Karpas-422 (cell line): ENCODE measurements around the gene C11orf91. TPM values are rescaled to one million over a fixed set of nuclear protein-coding genes. Genes with fewer than 3 reads are reported as not detected.

ENCODE experiments used
- DNase-seq: peaks from one replicate; pipeline ENCODE4 v3.0.0-alpha.2; 2015
- H2AFZ ChIP-seq: fragments of 200-600 bp; sonication (generic); 2 replicates; pipeline ENCODE4 v1.6.1; 2014; ENCODE audit warnings: antibody characterized with exemption, low read length, mixed read lengths
- H3K27ac ChIP-seq: fragments of 200-600 bp; sonication (generic); 2 replicates; pipeline ENCODE4 v1.5.1; 2014; ENCODE audit warnings: mild to moderate bottlenecking, low read length, moderate library complexity
- H3K27me3 ChIP-seq: fragments of 200-600 bp; sonication (generic); 2 replicates; pipeline ENCODE4 v1.6.1; 2014; ENCODE audit warnings: low read length, mixed read lengths
- H3K36me3 ChIP-seq: fragments of 200-600 bp; sonication (generic); 2 replicates; pipeline ENCODE4 v1.6.1; 2014; ENCODE audit warnings: low read length, mixed read lengths; ENCODE audit not compliant: insufficient read depth
- H3K4me1 ChIP-seq: fragments of 200-600 bp; sonication (generic); 2 replicates; pipeline ENCODE4 v1.6.1; 2014; ENCODE audit warnings: mild to moderate bottlenecking, low read length, mixed read lengths
- H3K4me2 ChIP-seq: fragments of 200-600 bp; sonication (generic); 2 replicates; pipeline ENCODE4 v1.6.1; 2014; ENCODE audit warnings: low read length, low read depth, mild to moderate bottlenecking; ENCODE audit not compliant: poor library complexity, severe bottlenecking
- H3K4me3 ChIP-seq: fragments of 200-600 bp; sonication (generic); 2 replicates; pipeline ENCODE4 v1.5.1; 2014; ENCODE audit warnings: mild to moderate bottlenecking, antibody characterized with exemption, low read length, mixed read lengths
- H3K79me2 ChIP-seq: fragments of 200-600 bp; sonication (generic); 2 replicates; pipeline ENCODE4 v1.6.1; 2014; ENCODE audit warnings: mild to moderate bottlenecking, low read length, mixed read lengths
- H3K9ac ChIP-seq: fragments of 200-600 bp; sonication (generic); 2 replicates; pipeline ENCODE4 v1.6.0; 2014; ENCODE audit warnings: low read length
- H3K9me2 ChIP-seq: fragments of 200-600 bp; sonication (generic), shearing (Covaris generic); replicated peaks from 2 replicates; pipeline ENCODE4 v1.6.0; 2014; ENCODE audit warnings: mild to moderate bottlenecking, low read length, moderate library complexity; ENCODE audit not compliant: insufficient read depth
- H3K9me3 ChIP-seq: fragments of 300-700, 200-600 bp; sonication (generic); 2 replicates; pipeline ENCODE4 v1.6.1; 2014; ENCODE audit warnings: low read length, mixed read lengths
- H4K20me1 ChIP-seq: fragments of 200-600 bp; sonication (generic); 2 replicates; pipeline ENCODE4 v1.6.1; 2014; ENCODE audit warnings: mild to moderate bottlenecking, antibody characterized with exemption, low read length, low read depth; ENCODE audit not compliant: insufficient read depth
- total RNA-seq: library from RNA; depleted of rRNA; stranded (reverse); fragments of >200 nt; shearing (Covaris generic); gene quantifications from 2 replicates; pipeline ENCODE4 v1.2.3, GENCODE V29; 2014; ENCODE audit warnings: low replicate concordance; rRNA removed

C11orf91 gene, protein sequence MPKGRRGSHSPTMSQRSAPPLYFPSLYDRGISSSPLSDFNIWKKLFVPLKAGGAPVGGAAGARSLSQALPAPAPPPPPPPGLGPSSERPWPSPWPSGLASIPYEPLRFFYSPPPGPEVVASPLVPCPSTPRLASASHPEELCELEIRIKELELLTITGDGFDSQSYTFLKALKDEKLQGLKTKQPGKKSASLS
- not detected in 2 replicates for total RNA-seq

GRCh38 chr11:33700502-33701271 is at the start of gene C11orf91:
TSS of gene C11orf91 (minus strand) at chr11:33700826. CDS start at chr11:33700740, 86 bp downstream.
- Histone ChIP-seq H3K27me3 (peaks cover 4% of the 10 kb centered on the region; the same call in 1 of the 2 replicates), H3K4me1 (peaks cover 6% of the 10 kb centered on the region), H3K9ac (0 out of 2 replicates have a peak within 1 kb of the TSS, but pooled peaks have one; percentile 28), H3K4me3 (peak within 1 kb of the TSS; percentile 45; the same call in 1 of the 2 replicates), H3K9me2 (no peaks in the 10 kb centered on the region), H2AFZ (no peak within 1 kb of the TSS), H3K4me2 (peak within 1 kb of the TSS; percentile 57), H3K36me3 (no peaks in the 10 kb centered on the region), H4K20me1 (0 out of 2 replicates have a peak, but pooled peaks cover 6% of the 10 kb centered on the region), H3K9me3 (no peaks in the 10 kb centered on the region), H3K79me2 (no peaks in the 10 kb centered on the region), H3K27ac (no peak within 1 kb of the TSS)
- peak; percentile 95 for DNase-seq

GRCh38 chr11:33747979-33748378 is 47.4 kb upstream of the C11orf91 start:
- H3K79me2 ChIP-seq: no peaks in the 10 kb centered on the region
- no peaks in the 10 kb centered on the region for H3K27me3 ChIP-seq
- peaks cover 1% of the 10 kb centered on the region for H4K20me1 ChIP-seq
- no peaks in the 10 kb centered on the region; the same call in none of the 2 replicates for H3K36me3 ChIP-seq
- no peaks in the 10 kb centered on the region for H3K9me2 ChIP-seq
- no peak overlapping the region for H3K27ac ChIP-seq
- no peak for DNase-seq
- peaks cover 17% of the 10 kb centered on the region for H3K4me1 ChIP-seq
- no peaks in the 10 kb centered on the region for H3K9me3 ChIP-seq
- H2AFZ ChIP-seq: no peak overlapping the region
- no peak overlapping the region for H3K4me2 ChIP-seq
- H3K9ac ChIP-seq: no peak overlapping the region
- no peak overlapping the region for H3K4me3 ChIP-seq

DNA sequence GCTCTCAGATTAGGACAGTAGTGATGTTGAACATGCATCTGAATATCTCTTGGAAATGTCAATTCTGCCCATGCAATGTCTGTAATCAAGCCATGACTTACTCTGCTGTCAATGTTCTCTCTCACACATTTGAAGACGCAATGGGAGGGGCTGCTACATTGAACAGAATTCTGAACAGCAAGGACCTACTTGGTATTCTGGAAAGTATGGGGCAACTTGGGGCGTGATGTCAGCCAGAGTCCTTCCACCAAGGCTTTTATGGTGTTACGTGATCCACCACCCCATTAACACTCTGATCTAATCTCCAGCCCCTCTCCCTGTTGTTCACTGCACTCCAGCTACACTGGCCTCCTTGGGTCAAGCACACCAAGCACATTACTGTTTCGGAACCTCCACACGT is 42.7 kb upstream of the C11orf91 start:
- Histone ChIP-seq H3K27me3 (no peaks in the 10 kb centered on the region), H3K9me3 (no peaks in the 10 kb centered on the region), H3K79me2 (no peaks in the 10 kb centered on the region), H3K9ac (no peak overlapping the region), H3K4me1 (peaks cover 11% of the 10 kb centered on the region), H3K4me3 (no peak overlapping the region), H2AFZ (no peak overlapping the region), H4K20me1 (peaks cover 4% of the 10 kb centered on the region; the same call in 1 of the 2 replicates), H3K27ac (no peak overlapping the region), H3K36me3 (no peaks in the 10 kb centered on the region), H3K9me2 (no peaks in the 10 kb centered on the region), H3K4me2 (no peak overlapping the region)
- DNase-seq: no peak

DNA sequence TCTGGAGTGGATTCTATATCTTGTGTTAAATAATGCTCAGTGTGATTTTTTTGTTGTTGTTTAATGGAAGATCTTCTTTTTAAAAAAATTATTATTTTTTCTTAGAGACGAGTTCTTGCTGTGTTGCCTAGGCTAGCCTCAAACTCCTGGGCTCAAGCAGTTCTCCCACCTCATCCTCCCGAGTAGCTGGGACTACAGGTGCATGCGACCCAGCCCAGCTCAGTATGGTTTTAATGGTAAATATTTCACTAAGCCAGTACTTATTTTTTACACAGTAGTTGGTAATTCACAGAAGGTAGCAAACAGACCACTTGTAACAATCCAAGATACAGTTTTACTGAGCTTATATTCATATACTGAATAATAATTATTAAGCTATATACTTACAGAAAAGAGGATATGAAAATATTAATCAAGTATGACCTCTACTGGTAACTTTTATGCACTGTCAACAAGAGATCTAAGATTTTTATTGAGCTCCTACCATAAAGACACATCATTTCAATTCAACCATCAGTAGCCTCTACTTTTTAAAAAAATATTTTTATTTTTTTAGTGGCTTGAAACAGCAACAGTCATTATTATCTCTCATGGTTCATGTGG is 41.7 kb upstream of the C11orf91 start:
- H3K4me3 ChIP-seq: no peak overlapping the region
- H2AFZ ChIP-seq: no peak overlapping the region
- no peak overlapping the region for H3K9ac ChIP-seq
- no peaks in the 10 kb centered on the region for H3K9me2 ChIP-seq
- DNase-seq: peak; percentile 57
- H3K79me2 ChIP-seq: no peaks in the 10 kb centered on the region
- H3K9me3 ChIP-seq: no peaks in the 10 kb centered on the region
- H4K20me1 ChIP-seq: peaks cover 4% of the 10 kb centered on the region; the same call in 1 of the 2 replicates
- H3K4me1 ChIP-seq: peaks cover 11% of the 10 kb centered on the region
- no peaks in the 10 kb centered on the region for H3K36me3 ChIP-seq
- no peaks in the 10 kb centered on the region for H3K27me3 ChIP-seq
- no peak overlapping the region for H3K4me2 ChIP-seq
- H3K27ac ChIP-seq: no peak overlapping the region

- Histone ChIP-seq H3K9me3 (no peaks in the 10 kb centered on the region), H3K36me3 (no peaks in the 10 kb centered on the region), H4K20me1 (peaks cover 4% of the 10 kb centered on the region; the same call in 1 of the 2 replicates), H3K9ac (no peak overlapping the region), H2AFZ (no peak overlapping the region), H3K4me1 (peaks cover 6% of the 10 kb centered on the region), H3K4me3 (no peak overlapping the region), H3K27ac (no peak overlapping the region), H3K4me2 (no peak overlapping the region), H3K9me2 (no peaks in the 10 kb centered on the region), H3K79me2 (no peaks in the 10 kb centered on the region), H3K27me3 (no peaks in the 10 kb centered on the region)
- DNase-seq: no peak
Observed at GRCh38 chr11:33741806-33742205, 41.2 kb upstream of the C11orf91 start.

- Histone ChIP-seq H3K27ac (no peak overlapping the region), H3K9ac (no peak overlapping the region), H3K4me3 (no peak overlapping the region), H3K27me3 (no peaks in the 10 kb centered on the region), H3K9me3 (no peaks in the 10 kb centered on the region), H3K4me1 (peaks cover 33% of the 10 kb centered on the region), H3K4me2 (no peak overlapping the region), H4K20me1 (0 out of 2 replicates have a peak, but pooled peaks cover 9% of the 10 kb centered on the region), H3K9me2 (no peaks in the 10 kb centered on the region), H2AFZ (no peak overlapping the region), H3K79me2 (no peaks in the 10 kb centered on the region), H3K36me3 (no peaks in the 10 kb centered on the region)
- no peak for DNase-seq
Observed at GRCh38 chr11:33737362-33737821, 36.8 kb upstream of the C11orf91 start.

DNA sequence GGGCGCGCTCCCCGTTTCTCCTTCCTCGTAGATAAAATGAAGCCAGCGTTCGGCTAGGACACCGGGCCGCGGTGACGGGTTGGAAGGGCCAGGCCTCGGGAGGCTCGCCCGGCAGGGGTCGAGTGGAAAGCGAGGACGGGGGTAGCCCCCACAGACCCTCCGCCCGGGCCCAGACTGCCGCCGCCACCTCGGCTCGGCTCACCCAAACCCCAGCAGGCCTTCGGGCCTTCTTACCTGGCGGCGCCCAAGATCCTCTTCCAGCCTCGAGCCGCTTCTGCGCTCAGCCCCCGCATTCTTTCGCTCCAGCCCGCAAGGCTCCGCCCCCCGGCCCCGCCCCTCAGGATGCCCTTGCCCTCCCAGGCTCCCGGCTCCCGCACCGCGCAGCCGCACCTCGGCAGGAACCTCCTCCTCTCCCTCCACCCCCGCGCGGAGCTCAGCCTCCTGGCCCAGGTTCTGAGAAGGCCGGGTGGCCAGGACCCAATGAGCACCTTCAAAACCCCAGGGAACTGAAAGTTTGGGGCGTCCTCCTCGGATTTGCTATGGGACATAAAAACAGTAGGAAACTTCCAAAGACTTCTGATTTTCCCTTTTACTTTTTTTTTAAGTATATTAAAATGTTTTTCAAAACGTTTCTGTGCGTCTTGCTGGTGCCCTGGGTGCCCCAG is 35.7 kb upstream of the C11orf91 start, which contains the start of gene CD59:
TSS of gene CD59 (minus strand) at position 276 of the 665 bp plus-strand sequence. CDS start 13,978 bp downstream, outside the sequence.
- Histone ChIP-seq H2AFZ (peak within 1 kb of the TSS; percentile 76), H3K36me3 (no peaks in the 10 kb centered on the region), H3K4me1 (peaks cover 44% of the 10 kb centered on the region), H3K27ac (no peak within 1 kb of the TSS), H3K79me2 (no peaks in the 10 kb centered on the region), H3K4me2 (peak within 1 kb of the TSS; percentile 92), H3K4me3 (peak within 1 kb of the TSS; percentile 75), H3K27me3 (no peaks in the 10 kb centered on the region), H3K9ac (peak within 1 kb of the TSS; percentile 59), H3K9me2 (no peaks in the 10 kb centered on the region), H3K9me3 (no peaks in the 10 kb centered on the region), H4K20me1 (0 out of 2 replicates have a peak, but pooled peaks cover 9% of the 10 kb centered on the region)
- DNase-seq: peak; percentile 82
